ENCODE data around the gene SRRM2.

SRRM2 gene

DNA sequence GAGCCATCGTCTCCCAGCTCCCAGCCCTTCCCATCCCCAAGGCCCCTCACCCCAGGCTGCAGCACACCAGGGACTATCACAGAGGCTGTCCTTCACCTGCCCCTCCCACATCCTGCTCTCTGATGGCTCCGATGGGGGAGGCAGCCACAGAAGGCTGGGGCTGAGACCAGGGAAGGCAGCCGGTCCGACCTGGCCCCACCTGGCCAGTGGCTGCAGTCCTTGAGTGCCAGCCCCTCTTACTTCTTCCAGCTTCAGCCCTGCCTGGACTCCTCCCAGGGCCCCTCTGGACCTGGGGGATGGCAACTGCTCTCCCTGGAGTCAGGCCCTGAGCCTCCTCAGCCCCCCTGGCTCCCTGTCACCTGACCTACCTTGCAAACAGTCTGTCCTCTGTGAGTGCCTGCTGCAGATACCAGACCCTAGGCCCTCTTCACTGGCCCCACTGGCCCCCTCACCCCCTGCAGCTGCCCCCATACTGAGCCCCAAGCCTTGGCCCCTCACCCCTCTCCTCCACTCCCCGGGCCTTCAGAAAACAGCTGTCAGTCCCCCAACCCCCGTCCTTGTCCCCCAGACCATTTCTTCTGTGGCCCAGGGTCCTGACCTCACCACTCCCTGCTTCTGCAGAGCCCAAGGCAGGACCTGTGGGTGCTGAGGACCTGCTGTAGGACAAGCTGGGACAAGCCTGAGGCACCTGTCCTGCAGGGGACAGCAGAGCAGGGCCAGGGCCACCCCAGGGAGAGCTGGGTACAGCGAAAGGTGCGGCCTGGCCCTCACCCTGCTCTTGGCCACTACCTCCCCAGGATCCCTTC, 12.6 kb upstream of the SRRM2 start:
- no peaks in the 10 kb centered on the region for H3K27me3 ChIP-seq (ENCODE audit: control insufficient read depth in 1 of 2, insufficient read depth in 2 of 2, low read length in 2 of 2)
- no peaks in the 10 kb centered on the region for H3K4me1 ChIP-seq (ENCODE audit: control insufficient read depth in 1 of 2, insufficient read depth in 2 of 2, low read length in 2 of 2)
- no peak overlapping the region for H3K9ac ChIP-seq (ENCODE audit: low read depth in 1 of 2, low read length in 2 of 2)
- no peak overlapping the region for H3K27ac ChIP-seq (ENCODE audit: low read depth, low read length)
- H3K36me3 ChIP-seq (ENCODE audit: control insufficient read depth in 1 of 2, insufficient read depth in 2 of 2, low read length in 2 of 2): no peaks in the 10 kb centered on the region
- H3K9me3 ChIP-seq (ENCODE audit: control insufficient read depth in 1 of 2, low read length in 2 of 2): no peaks in the 10 kb centered on the region
- no peak overlapping the region for H3K4me3 ChIP-seq (ENCODE audit: low read depth in 1 of 2, low read length in 2 of 2)

DNA sequence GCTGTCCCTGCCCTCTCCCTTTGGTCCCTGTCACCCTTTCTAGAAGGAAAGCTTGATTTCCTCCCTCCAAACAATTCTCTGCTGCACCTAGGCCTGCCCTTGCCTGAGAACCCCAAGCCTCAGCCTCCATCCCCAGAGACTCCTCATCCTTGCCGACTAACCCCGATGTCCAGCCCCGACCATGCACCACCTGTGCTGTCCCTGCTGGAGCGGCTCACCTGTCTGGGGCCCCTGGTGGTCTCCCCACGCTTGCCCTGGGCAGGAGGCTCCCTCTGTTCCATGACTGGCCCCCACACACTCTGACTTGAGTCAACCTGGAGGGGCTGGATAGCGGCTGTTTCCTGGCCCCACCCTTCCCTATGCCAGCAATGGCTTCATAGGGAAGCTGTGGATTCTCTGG, 12.0 kb upstream of the SRRM2 start:
- Histone ChIP-seq H3K4me1 (ENCODE audit: control insufficient read depth in 1 of 2, insufficient read depth in 2 of 2, low read length in 2 of 2) (no peaks in the 10 kb centered on the region), H3K27ac (ENCODE audit: low read depth, low read length) (no peak overlapping the region), H3K27me3 (ENCODE audit: control insufficient read depth in 1 of 2, insufficient read depth in 2 of 2, low read length in 2 of 2) (no peaks in the 10 kb centered on the region), H3K4me3 (ENCODE audit: low read depth in 1 of 2, low read length in 2 of 2) (no peak overlapping the region), H3K36me3 (ENCODE audit: control insufficient read depth in 1 of 2, insufficient read depth in 2 of 2, low read length in 2 of 2) (no peaks in the 10 kb centered on the region), H3K9ac (ENCODE audit: low read depth in 1 of 2, low read length in 2 of 2) (no peak overlapping the region), H3K9me3 (ENCODE audit: control insufficient read depth in 1 of 2, low read length in 2 of 2) (no peaks in the 10 kb centered on the region)

DNA sequence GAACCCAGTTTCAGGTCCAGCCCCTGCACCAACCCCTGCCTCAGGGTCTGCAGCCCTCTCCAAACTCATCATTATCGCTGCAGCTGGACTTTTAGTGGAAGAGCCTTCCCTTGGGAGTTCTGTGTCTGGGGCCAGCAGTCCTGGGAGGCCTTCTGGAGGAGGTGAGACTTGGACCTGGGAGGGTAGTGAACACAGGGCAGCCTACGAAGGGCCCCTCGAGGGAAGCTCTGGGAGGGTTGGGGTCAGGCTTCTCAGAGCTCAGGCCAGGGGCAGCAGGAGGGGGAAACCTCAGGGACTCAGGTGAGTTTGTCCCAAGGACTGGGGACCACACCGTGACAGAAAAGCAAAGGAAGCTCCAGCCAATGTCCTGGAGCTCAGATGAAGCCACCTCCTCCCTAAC, 11.3 kb upstream of the SRRM2 start:
- H3K4me1 ChIP-seq (ENCODE audit: control insufficient read depth in 1 of 2, insufficient read depth in 2 of 2, low read length in 2 of 2): no peaks in the 10 kb centered on the region
- no peak overlapping the region for H3K27ac ChIP-seq (ENCODE audit: low read depth, low read length)
- H3K9me3 ChIP-seq (ENCODE audit: control insufficient read depth in 1 of 2, low read length in 2 of 2): no peaks in the 10 kb centered on the region
- H3K9ac ChIP-seq (ENCODE audit: low read depth in 1 of 2, low read length in 2 of 2): no peak overlapping the region
- H3K4me3 ChIP-seq (ENCODE audit: low read depth in 1 of 2, low read length in 2 of 2): no peak overlapping the region
- no peaks in the 10 kb centered on the region for H3K36me3 ChIP-seq (ENCODE audit: control insufficient read depth in 1 of 2, insufficient read depth in 2 of 2, low read length in 2 of 2)
- no peaks in the 10 kb centered on the region for H3K27me3 ChIP-seq (ENCODE audit: control insufficient read depth in 1 of 2, insufficient read depth in 2 of 2, low read length in 2 of 2)

DNA sequence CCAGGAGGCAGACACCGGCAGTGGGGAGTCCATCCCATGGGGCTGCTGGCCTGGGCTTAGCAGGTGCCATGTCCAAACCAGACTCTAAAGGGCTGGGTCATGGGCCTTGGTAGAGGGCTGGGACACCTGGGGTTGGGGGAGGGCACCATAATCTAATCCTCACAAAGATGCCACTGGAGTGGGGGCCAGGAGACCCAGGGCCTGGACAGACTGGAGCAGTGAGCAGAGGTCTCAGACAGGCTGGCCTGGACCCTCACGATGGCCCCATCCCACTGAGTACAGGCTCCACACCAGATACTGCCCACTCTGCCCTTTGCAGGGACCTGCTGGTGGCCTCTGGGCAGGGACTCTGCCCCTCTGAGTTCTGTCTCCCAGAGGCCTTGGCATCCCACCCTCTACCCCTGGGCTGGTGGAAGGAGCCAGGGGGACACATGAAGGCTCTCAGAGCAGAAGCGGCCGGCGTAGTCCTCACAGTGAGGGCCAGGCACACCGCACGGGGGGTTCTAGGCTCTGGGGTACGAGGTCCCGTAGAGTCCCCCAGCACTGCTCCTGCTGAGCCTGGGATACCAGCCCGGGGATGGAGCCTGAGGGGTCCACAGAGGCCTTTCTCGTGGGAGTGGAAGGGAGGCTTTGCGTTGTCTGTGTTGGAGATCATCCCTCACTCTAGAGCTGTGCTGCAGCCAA, 10.0 kb upstream of the SRRM2 start:
- no peaks in the 10 kb centered on the region for H3K9me3 ChIP-seq (ENCODE audit: control insufficient read depth in 1 of 2, low read length in 2 of 2)
- no peaks in the 10 kb centered on the region for H3K36me3 ChIP-seq (ENCODE audit: control insufficient read depth in 1 of 2, insufficient read depth in 2 of 2, low read length in 2 of 2)
- H3K27me3 ChIP-seq (ENCODE audit: control insufficient read depth in 1 of 2, insufficient read depth in 2 of 2, low read length in 2 of 2): no peaks in the 10 kb centered on the region
- no peak overlapping the region for H3K9ac ChIP-seq (ENCODE audit: low read depth in 1 of 2, low read length in 2 of 2)
- H3K4me1 ChIP-seq (ENCODE audit: control insufficient read depth in 1 of 2, insufficient read depth in 2 of 2, low read length in 2 of 2): no peaks in the 10 kb centered on the region
- no peak overlapping the region for H3K4me3 ChIP-seq (ENCODE audit: low read depth in 1 of 2, low read length in 2 of 2)
- no peak overlapping the region for H3K27ac ChIP-seq (ENCODE audit: low read depth, low read length)

DNA sequence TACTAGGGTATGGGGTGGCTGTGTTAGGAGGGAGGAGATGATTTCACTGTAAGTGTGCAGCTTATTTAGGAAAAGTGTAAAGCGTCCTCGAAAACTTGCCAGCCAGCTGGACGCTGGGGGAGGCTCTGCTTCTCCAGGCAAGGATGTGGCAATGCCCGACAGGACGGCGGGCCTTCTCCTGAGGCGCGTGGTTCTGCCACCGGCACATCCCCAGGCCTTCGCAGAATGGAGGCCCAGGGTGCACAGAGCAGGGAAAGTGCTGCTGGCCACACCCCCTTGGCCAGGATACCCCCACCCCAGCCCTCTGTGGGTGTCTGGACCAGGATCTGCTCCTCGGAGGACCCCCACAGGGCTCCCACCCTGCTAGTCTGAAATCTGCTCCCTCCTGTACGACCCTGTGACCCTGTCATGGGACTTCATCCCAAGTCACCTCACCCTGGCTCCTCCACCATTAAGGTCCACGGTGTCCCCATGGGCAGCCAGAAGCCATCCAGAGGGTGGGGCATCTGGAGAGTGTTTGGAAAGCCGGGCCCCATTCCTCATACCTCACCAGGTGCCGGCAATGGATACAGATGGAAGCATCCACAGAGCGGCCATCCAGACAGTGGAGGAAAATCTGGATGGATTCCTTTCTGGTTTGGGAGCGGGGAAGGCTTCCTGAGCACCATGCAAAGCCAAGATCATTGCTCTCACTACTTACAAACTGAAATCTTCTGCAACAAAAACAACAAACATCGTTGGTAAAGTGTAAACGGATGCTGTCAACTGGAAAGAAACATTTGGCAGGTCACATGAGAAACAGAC, 9.2 kb upstream of the SRRM2 start:
- Histone ChIP-seq H3K9ac (ENCODE audit: low read depth in 1 of 2, low read length in 2 of 2) (no peak overlapping the region), H3K36me3 (ENCODE audit: control insufficient read depth in 1 of 2, insufficient read depth in 2 of 2, low read length in 2 of 2) (no peaks in the 10 kb centered on the region), H3K27me3 (ENCODE audit: control insufficient read depth in 1 of 2, insufficient read depth in 2 of 2, low read length in 2 of 2) (no peaks in the 10 kb centered on the region), H3K4me3 (ENCODE audit: low read depth in 1 of 2, low read length in 2 of 2) (no peak overlapping the region), H3K9me3 (ENCODE audit: control insufficient read depth in 1 of 2, low read length in 2 of 2) (no peaks in the 10 kb centered on the region), H3K4me1 (ENCODE audit: control insufficient read depth in 1 of 2, insufficient read depth in 2 of 2, low read length in 2 of 2) (no peaks in the 10 kb centered on the region), H3K27ac (ENCODE audit: low read depth, low read length) (no peak overlapping the region)

DNA sequence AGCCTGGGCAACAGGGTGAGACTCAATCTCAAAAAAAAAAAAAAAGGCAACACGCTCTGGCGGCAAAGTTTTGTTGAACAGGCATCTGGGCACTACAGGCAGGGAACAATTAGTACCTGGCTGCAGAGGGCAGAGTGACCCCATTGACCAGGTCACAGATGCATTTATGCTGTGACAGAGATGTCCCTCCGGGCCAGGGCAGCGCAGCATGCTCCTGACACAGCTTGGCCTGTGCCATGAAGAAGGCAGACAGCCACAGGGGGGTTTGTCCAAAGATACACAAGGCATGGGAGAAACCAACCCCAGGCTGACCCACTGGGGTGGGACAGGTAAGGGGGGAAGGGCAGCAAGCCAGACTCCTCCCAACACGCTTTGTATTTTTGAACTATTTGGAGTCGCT, 7.7 kb upstream of the SRRM2 start:
- no peak overlapping the region for H3K4me3 ChIP-seq (ENCODE audit: low read depth in 1 of 2, low read length in 2 of 2)
- H3K9me3 ChIP-seq (ENCODE audit: control insufficient read depth in 1 of 2, low read length in 2 of 2): no peaks in the 10 kb centered on the region
- H3K27me3 ChIP-seq (ENCODE audit: control insufficient read depth in 1 of 2, insufficient read depth in 2 of 2, low read length in 2 of 2): no peaks in the 10 kb centered on the region
- H3K27ac ChIP-seq (ENCODE audit: low read depth, low read length): no peak overlapping the region
- H3K4me1 ChIP-seq (ENCODE audit: control insufficient read depth in 1 of 2, insufficient read depth in 2 of 2, low read length in 2 of 2): no peaks in the 10 kb centered on the region
- H3K36me3 ChIP-seq (ENCODE audit: control insufficient read depth in 1 of 2, insufficient read depth in 2 of 2, low read length in 2 of 2): no peaks in the 10 kb centered on the region
- no peak overlapping the region for H3K9ac ChIP-seq (ENCODE audit: low read depth in 1 of 2, low read length in 2 of 2)

DNA sequence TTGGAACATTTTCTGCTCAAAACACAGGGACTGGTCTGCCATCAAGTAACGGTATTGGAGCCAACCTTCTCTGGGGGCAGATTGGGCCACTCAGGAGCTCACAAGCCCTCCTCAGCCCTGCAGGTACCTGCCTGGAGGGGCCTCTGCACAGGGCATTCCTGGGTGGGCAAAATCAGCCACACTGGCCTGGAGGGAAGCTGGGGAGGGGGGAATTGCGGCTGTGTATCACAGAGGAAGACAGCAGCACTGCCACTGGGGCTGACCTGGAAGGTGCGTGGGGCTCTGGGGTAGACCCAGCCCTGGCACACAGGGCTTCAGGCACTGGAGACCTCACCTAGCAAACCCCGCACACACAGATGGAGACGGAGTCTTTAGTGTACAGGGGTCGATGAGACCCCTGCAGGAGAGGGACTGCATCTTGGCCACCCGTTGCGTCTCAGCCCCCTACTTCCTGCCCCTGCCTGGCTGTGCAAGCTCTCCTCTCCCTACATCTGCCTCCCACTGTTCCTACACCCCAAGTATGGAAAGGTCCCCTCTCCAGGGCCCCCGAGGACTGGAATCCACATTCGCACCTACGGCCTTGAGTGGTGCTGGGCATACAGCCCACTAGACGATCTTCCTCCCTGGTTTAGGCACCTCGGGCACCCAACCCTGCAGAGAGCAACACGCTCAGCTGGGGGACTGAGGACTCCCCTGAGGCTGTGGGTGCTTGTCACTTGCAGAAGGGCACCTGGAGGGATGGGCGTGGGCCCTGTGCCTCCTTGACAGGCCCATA, 7.1 kb upstream of the SRRM2 start:
- H3K27ac ChIP-seq (ENCODE audit: low read depth, low read length): no peak overlapping the region
- no peaks in the 10 kb centered on the region for H3K27me3 ChIP-seq (ENCODE audit: control insufficient read depth in 1 of 2, insufficient read depth in 2 of 2, low read length in 2 of 2)
- no peaks in the 10 kb centered on the region for H3K9me3 ChIP-seq (ENCODE audit: control insufficient read depth in 1 of 2, low read length in 2 of 2)
- H3K4me3 ChIP-seq (ENCODE audit: low read depth in 1 of 2, low read length in 2 of 2): no peak overlapping the region
- H3K9ac ChIP-seq (ENCODE audit: low read depth in 1 of 2, low read length in 2 of 2): no peak overlapping the region
- no peaks in the 10 kb centered on the region for H3K36me3 ChIP-seq (ENCODE audit: control insufficient read depth in 1 of 2, insufficient read depth in 2 of 2, low read length in 2 of 2)
- H3K4me1 ChIP-seq (ENCODE audit: control insufficient read depth in 1 of 2, insufficient read depth in 2 of 2, low read length in 2 of 2): no peaks in the 10 kb centered on the region

DNA sequence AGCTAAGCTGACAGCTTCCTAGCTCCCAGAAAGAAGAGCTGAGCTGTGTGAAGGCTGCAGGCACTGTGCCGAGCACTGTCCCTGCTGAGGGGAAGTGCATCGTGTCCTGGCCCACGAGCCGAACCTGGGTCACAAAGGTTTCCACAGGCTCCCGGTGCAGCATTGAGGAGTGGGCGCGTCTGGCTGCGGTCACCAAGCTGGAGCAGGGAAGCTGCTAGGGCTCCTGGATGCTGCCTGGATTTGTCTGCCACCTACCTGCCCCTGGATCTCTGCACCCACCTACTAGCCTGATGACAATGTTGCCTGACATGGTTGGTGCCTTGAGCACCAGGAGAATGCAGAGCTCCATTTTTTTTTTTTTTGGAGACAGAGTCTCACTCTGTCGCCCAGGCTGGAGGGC, 6.5 kb upstream of the SRRM2 start:
- Histone ChIP-seq H3K9me3 (ENCODE audit: control insufficient read depth in 1 of 2, low read length in 2 of 2) (no peaks in the 10 kb centered on the region), H3K9ac (ENCODE audit: low read depth in 1 of 2, low read length in 2 of 2) (no peak overlapping the region), H3K27me3 (ENCODE audit: control insufficient read depth in 1 of 2, insufficient read depth in 2 of 2, low read length in 2 of 2) (no peaks in the 10 kb centered on the region), H3K27ac (ENCODE audit: low read depth, low read length) (no peak overlapping the region), H3K4me3 (ENCODE audit: low read depth in 1 of 2, low read length in 2 of 2) (no peak overlapping the region), H3K36me3 (ENCODE audit: control insufficient read depth in 1 of 2, insufficient read depth in 2 of 2, low read length in 2 of 2) (no peaks in the 10 kb centered on the region), H3K4me1 (ENCODE audit: control insufficient read depth in 1 of 2, insufficient read depth in 2 of 2, low read length in 2 of 2) (no peaks in the 10 kb centered on the region)

DNA sequence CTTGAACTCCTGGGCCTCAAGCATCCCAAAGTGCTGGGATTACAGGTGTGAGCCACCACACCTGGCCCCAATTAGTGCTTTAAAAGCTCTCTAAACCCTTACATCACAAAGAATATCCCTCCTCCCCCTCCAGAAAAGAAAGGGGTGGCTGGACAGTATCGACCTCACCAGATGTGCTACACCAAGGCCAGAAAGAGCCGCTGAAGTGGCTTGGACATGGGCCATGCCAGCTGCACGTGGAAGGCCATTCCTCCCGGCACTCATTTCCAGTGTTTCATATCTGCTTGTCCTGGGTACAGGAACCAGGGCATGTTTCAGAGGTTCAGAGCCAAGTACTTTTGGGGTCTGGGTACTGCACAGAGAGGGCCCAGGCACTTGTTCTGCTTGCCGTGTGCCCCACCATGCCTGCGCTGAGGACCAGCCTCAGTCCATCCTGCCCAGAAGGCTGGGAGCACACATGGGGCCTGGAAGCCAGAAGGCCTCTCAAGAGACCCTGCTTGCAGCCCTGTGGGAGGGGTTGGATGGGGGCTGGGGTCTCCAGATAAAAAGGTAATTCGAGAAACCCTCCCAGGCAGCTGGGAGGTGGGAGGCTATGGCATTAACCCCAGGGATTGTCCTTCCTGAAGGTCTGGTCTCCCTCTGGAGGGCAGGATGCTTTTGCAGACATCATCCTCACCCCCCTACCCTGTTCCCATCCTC, 3.5 kb upstream of the SRRM2 start:
- Histone ChIP-seq H3K9me3 (ENCODE audit: control insufficient read depth in 1 of 2, low read length in 2 of 2) (no peaks in the 10 kb centered on the region), H3K4me1 (ENCODE audit: control insufficient read depth in 1 of 2, insufficient read depth in 2 of 2, low read length in 2 of 2) (peaks cover 7 to 10% of the 10 kb centered on the region in 2 donors), H3K27ac (ENCODE audit: low read depth, low read length) (no peak overlapping the region), H3K9ac (ENCODE audit: low read depth in 1 of 2, low read length in 2 of 2) (no peak overlapping the region), H3K36me3 (ENCODE audit: control insufficient read depth in 1 of 2, insufficient read depth in 2 of 2, low read length in 2 of 2) (no peaks in the 10 kb centered on the region), H3K4me3 (ENCODE audit: low read depth in 1 of 2, low read length in 2 of 2) (no peak overlapping the region), H3K27me3 (ENCODE audit: control insufficient read depth in 1 of 2, insufficient read depth in 2 of 2, low read length in 2 of 2) (no peaks in the 10 kb centered on the region)

Data from duodenal mucosa (tissue), 2 donors.